ENCODE results near the gene ABCD1.

GRCh38 chrX:153779891-153780677 is 55.4 kb downstream of the ABCD1 start:
- TF ChIP-seq POLR2AphosphoS5 (IDR thresholded peaks at IDR 0.05; ENCODE audit: low read length): no peak
- TF ChIP-seq CTCF (IDR thresholded peaks at IDR 0.05 in 2 of 3, conservative IDR thresholded peaks at IDR 0.05 in 1 of 3; ENCODE audit: control insufficient read depth in 2 of 3, extremely low read depth in 1 of 3, insufficient read depth in 1 of 3, low read depth in 3 of 3, low read length in 3 of 3): no peak
- no peak for TF ChIP-seq ASH2L (IDR thresholded peaks at IDR 0.05; ENCODE audit: borderline replicate concordance, low read depth)
- TF ChIP-seq JUND (IDR thresholded peaks at IDR 0.05; ENCODE audit: low read depth, low read length): no peak
- no peak for TF ChIP-seq EP300 (IDR thresholded peaks at IDR 0.05; ENCODE audit: borderline replicate concordance in 1 of 2, control insufficient read depth in 1 of 2, low read depth in 2 of 2, low read length in 2 of 2)
- TF ChIP-seq EGR1 (IDR thresholded peaks at IDR 0.05; ENCODE audit: borderline replicate concordance in 1 of 2, low read depth in 2 of 2, low read length in 2 of 2): no peak
- TF ChIP-seq POLR2A (IDR thresholded peaks at IDR 0.05; ENCODE audit: low read depth, low read length): no peak
- TF ChIP-seq IRF3 (IDR thresholded peaks at IDR 0.05): no peak
- no peak for TF ChIP-seq TCF7 (IDR thresholded peaks at IDR 0.05; ENCODE audit: borderline replicate concordance)
